ENCODE measurements around the gene TIMM23B. TPM values are rescaled to one million over a fixed set of nuclear protein-coding genes. Genes with fewer than 3 reads are reported as not detected.
A peak's percentile ranks its signal among the peaks of the same experiment; 100 is the strongest.
"Not testable (repeated sequence)": the region's sequence is repeated elsewhere in the genome, so short reads cannot be mapped to it uniquely, and the experiment has no call there.

TIMM23B gene
- 14.6 and 18.8 TPM in 2 replicates for total RNA-seq (2012; rRNA removed)

DNA sequence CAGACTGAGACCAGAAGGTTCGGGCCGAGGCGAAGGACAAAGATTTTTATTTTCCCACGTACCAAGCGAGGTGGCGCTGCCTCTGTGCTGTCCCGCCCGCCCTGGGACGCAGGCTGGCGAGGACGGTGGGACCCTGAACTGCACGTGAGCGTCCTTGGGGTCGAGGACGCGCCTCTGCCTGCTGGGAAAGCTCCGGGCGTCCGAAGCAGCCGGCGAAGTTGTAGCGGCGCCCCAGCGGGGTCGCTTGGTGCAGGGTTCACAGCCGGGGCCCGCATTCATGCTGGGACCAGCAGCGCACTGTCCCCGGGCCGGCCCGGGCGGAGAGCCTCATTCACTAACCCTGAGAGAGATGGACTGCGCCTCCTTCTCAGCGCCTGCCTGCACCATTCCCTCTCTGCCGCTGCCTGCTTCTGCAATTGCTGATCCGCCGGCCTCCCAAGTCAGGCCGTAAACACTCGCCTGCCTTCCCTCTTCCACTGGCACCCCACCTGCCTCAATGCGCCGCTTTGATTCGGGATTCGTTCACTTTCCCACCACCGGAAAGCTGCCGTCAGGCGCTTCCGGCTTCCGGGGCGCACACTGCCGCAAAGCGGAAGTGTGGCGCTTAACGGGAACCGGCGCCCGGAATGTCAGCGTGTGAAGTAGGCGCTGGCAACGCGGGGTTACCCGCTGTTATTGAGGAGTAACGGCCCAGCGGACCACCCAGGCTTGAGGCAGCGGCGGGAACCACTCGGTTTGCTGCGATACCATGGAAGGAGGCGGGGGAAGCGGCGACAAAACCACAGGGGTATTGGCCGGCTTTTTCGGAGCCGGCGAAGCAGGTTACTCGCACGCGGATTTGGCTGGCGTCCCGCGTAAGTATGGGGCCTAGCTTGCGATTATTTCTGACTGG lies at the start of gene TIMM23B, which contains the start of gene PARG:
TSS of gene TIMM23B (plus strand) at position 607 of the 892 bp plus-strand sequence. CDS start at position 749, 142 bp downstream.
TSS of gene PARG (minus strand) at position 581 of the 892 bp plus-strand sequence. CDS start at position 279, 302 bp downstream.
- H3K9ac ChIP-seq (ENCODE audit: low read depth, low read length), result peak within 1 kb of the TSS; percentile 96
- not testable (repeated sequence) for H3K36me3 ChIP-seq (ENCODE audit: insufficient read depth, low read length); H3K4me1 ChIP-seq (ENCODE audit: control insufficient read depth, insufficient read depth, low read length); H3K27me3 ChIP-seq (ENCODE audit: control insufficient read depth, insufficient read depth, low read length); H3K9me3 ChIP-seq (replicated peaks; ENCODE audit: low read length)
- peak within 1 kb of the TSS; percentile 94 for H3K4me3 ChIP-seq (ENCODE audit: low read length)
- H3K4me2 ChIP-seq (ENCODE audit: low read length), result peak within 1 kb of the TSS; percentile 88

DNA sequence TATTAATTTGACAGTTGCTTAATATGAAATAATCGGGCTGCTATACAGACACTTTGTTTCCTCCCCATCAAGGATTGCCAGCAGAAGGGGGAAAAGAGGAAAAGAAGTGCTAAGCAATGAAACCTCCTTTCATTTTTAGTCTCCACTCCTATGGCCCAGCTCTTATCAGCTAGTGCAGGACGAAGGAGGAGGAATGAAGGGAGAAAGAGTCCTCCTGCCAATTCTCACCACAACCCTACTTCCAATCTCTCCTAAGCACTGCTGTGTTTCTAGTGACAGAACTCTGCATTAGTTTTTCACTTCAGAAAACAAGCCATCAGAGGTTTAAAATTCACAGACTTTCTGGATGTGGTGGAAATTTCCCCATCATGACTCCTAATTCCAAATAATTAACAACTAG lies 41.9 kb upstream of the TIMM23B start:
- H3K9me3 ChIP-seq (replicated peaks; ENCODE audit: low read length); H3K36me3 ChIP-seq (ENCODE audit: insufficient read depth, low read length); H3K4me3 ChIP-seq (ENCODE audit: low read length); H3K9ac ChIP-seq (ENCODE audit: low read depth, low read length); H3K4me1 ChIP-seq (ENCODE audit: control insufficient read depth, insufficient read depth, low read length); H3K4me2 ChIP-seq (ENCODE audit: low read length); H3K27me3 ChIP-seq (ENCODE audit: control insufficient read depth, insufficient read depth, low read length): not testable (repeated sequence)

- H3K27me3 ChIP-seq (ENCODE audit: control insufficient read depth, insufficient read depth, low read length); H3K9me3 ChIP-seq (replicated peaks; ENCODE audit: low read length); H3K4me3 ChIP-seq (ENCODE audit: low read length); H3K9ac ChIP-seq (ENCODE audit: low read depth, low read length); H3K36me3 ChIP-seq (ENCODE audit: insufficient read depth, low read length); H3K4me1 ChIP-seq (ENCODE audit: control insufficient read depth, insufficient read depth, low read length); H3K4me2 ChIP-seq (ENCODE audit: low read length): not testable (repeated sequence)
Measured at GRCh38 chr10:49900406-49900805, 41.4 kb upstream of the TIMM23B start.

DNA sequence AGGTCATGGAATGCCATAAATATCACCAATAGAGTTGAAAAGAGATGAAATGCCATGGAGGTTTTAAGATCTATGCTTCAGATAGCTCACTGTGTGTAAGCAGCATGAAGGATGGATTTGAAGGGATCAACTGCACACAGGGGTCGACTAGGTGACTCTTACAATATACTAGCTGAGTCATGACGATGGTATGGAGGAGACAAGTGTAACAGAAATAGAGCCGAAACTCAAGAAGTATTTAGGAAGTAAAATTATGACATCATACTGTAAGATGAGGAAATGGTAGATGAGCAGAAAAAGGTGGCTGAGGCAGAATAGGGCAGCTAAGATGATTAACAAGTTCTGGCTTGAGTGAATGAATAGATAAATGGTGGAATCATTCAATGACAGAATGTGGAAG lies 38.0 kb upstream of the TIMM23B start:
- not testable (repeated sequence) for H3K4me2 ChIP-seq (ENCODE audit: low read length); H3K4me1 ChIP-seq (ENCODE audit: control insufficient read depth, insufficient read depth, low read length); H3K36me3 ChIP-seq (ENCODE audit: insufficient read depth, low read length); H3K9me3 ChIP-seq (replicated peaks; ENCODE audit: low read length); H3K27me3 ChIP-seq (ENCODE audit: control insufficient read depth, insufficient read depth, low read length); H3K9ac ChIP-seq (ENCODE audit: low read depth, low read length); H3K4me3 ChIP-seq (ENCODE audit: low read length)

- not testable (repeated sequence) for H3K4me1 ChIP-seq (ENCODE audit: control insufficient read depth, insufficient read depth, low read length); H3K4me2 ChIP-seq (ENCODE audit: low read length); H3K36me3 ChIP-seq (ENCODE audit: insufficient read depth, low read length); H3K9me3 ChIP-seq (replicated peaks; ENCODE audit: low read length); H3K27me3 ChIP-seq (ENCODE audit: control insufficient read depth, insufficient read depth, low read length); H3K4me3 ChIP-seq (ENCODE audit: low read length); H3K9ac ChIP-seq (ENCODE audit: low read depth, low read length)
Measured at GRCh38 chr10:49908290-49909080, 33.4 kb upstream of the TIMM23B start.

GRCh38 chr10:49910295-49910694 lies 31.6 kb upstream of the TIMM23B start:
- H3K4me3 ChIP-seq (ENCODE audit: low read length); H3K9me3 ChIP-seq (replicated peaks; ENCODE audit: low read length); H3K4me2 ChIP-seq (ENCODE audit: low read length); H3K4me1 ChIP-seq (ENCODE audit: control insufficient read depth, insufficient read depth, low read length); H3K27me3 ChIP-seq (ENCODE audit: control insufficient read depth, insufficient read depth, low read length); H3K36me3 ChIP-seq (ENCODE audit: insufficient read depth, low read length); H3K9ac ChIP-seq (ENCODE audit: low read depth, low read length): not testable (repeated sequence)

DNA sequence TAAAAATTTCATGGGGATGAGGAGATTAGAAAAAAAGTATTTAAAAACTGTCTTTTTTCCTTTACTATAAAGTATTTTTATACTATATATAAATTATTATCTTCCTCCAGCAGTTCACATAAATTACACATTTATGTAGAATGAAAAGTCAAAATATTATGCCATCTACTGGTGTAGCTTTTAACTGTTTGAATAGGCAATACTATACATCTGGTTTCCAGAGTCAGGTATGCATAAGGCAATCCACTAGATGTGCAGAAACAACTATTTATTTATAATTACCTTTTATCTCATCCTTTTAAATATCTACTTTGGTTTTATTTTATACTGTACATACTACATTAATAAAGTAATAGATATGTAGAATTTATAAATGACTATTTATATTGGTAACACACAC lies 25.4 kb upstream of the TIMM23B start:
- not testable (repeated sequence) for H3K4me3 ChIP-seq (ENCODE audit: low read length); H3K27me3 ChIP-seq (ENCODE audit: control insufficient read depth, insufficient read depth, low read length); H3K9ac ChIP-seq (ENCODE audit: low read depth, low read length); H3K9me3 ChIP-seq (replicated peaks; ENCODE audit: low read length); H3K4me2 ChIP-seq (ENCODE audit: low read length); H3K4me1 ChIP-seq (ENCODE audit: control insufficient read depth, insufficient read depth, low read length); H3K36me3 ChIP-seq (ENCODE audit: insufficient read depth, low read length)

GRCh38 chr10:49917927-49918326 lies 23.9 kb upstream of the TIMM23B start:
- not testable (repeated sequence) for H3K9ac ChIP-seq (ENCODE audit: low read depth, low read length); H3K9me3 ChIP-seq (replicated peaks; ENCODE audit: low read length); H3K4me1 ChIP-seq (ENCODE audit: control insufficient read depth, insufficient read depth, low read length); H3K4me2 ChIP-seq (ENCODE audit: low read length); H3K36me3 ChIP-seq (ENCODE audit: insufficient read depth, low read length); H3K4me3 ChIP-seq (ENCODE audit: low read length); H3K27me3 ChIP-seq (ENCODE audit: control insufficient read depth, insufficient read depth, low read length)

GRCh38 chr10:49922041-49922440 lies 19.8 kb upstream of the TIMM23B start:
- H3K27me3 ChIP-seq (ENCODE audit: control insufficient read depth, insufficient read depth, low read length); H3K36me3 ChIP-seq (ENCODE audit: insufficient read depth, low read length); H3K9ac ChIP-seq (ENCODE audit: low read depth, low read length); H3K4me3 ChIP-seq (ENCODE audit: low read length); H3K4me1 ChIP-seq (ENCODE audit: control insufficient read depth, insufficient read depth, low read length); H3K9me3 ChIP-seq (replicated peaks; ENCODE audit: low read length); H3K4me2 ChIP-seq (ENCODE audit: low read length): not testable (repeated sequence)

DNA sequence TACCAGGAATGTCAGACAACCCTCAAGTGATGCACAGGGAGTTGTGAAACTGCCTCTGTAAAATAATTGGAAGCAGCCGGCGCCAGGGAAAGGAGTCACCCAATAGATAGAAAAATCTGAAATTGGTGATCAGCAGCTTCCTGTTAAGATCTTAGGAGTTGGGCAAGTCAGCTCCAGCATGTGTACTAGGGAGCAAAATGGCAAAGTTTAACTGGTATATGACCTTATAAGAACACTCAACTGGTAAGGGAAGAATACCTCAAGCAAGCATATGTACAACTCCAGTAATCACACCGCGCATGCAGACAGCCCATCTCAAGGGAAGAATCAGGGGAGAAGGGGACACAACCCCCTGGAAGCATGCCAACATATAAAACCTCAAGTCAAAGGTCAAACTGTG lies 18.3 kb upstream of the TIMM23B start:
- H3K4me2 ChIP-seq (ENCODE audit: low read length); H3K27me3 ChIP-seq (ENCODE audit: control insufficient read depth, insufficient read depth, low read length); H3K9me3 ChIP-seq (replicated peaks; ENCODE audit: low read length); H3K4me3 ChIP-seq (ENCODE audit: low read length); H3K9ac ChIP-seq (ENCODE audit: low read depth, low read length); H3K36me3 ChIP-seq (ENCODE audit: insufficient read depth, low read length); H3K4me1 ChIP-seq (ENCODE audit: control insufficient read depth, insufficient read depth, low read length): not testable (repeated sequence)

- not testable (repeated sequence) for H3K9me3 ChIP-seq (replicated peaks; ENCODE audit: low read length); H3K4me2 ChIP-seq (ENCODE audit: low read length); H3K36me3 ChIP-seq (ENCODE audit: insufficient read depth, low read length); H3K4me1 ChIP-seq (ENCODE audit: control insufficient read depth, insufficient read depth, low read length); H3K9ac ChIP-seq (ENCODE audit: low read depth, low read length); H3K27me3 ChIP-seq (ENCODE audit: control insufficient read depth, insufficient read depth, low read length); H3K4me3 ChIP-seq (ENCODE audit: low read length)
Measured at GRCh38 chr10:49931276-49931675, 10.6 kb upstream of the TIMM23B start.
